Smooth muscle cell (in vitro differentiated cells): ENCODE data around the gene PLD1. TPM values are rescaled to one million over a fixed set of nuclear protein-coding genes. Genes with fewer than 3 reads are reported as not detected.

Source experiments
- DNase-seq: peaks from one replicate; lab custom pipeline; 2025; ENCODE audit not compliant: unreplicated experiment; lab: John Stamatoyannopoulos, UW
- H2AFZ ChIP-seq: fragments of 200-600 bp; sonication (generic); 2 replicates; pipeline ENCODE4 v1.6.0; 2016; ENCODE audit warnings: antibody characterized with exemption, low read depth, mild to moderate bottlenecking
- H3F3A ChIP-seq: fragments of 200-600 bp; sonication (generic); 2 replicates; pipeline ENCODE4 v1.6.0; 2017; ENCODE audit warnings: antibody characterized with exemption, low read depth
- H3K27ac ChIP-seq: fragments of 200-600 bp; sonication (generic); 2 replicates; pipeline ENCODE4 v1.5.1; 2016; ENCODE audit warnings: low read depth, mild to moderate bottlenecking
- H3K27me3 ChIP-seq: fragments of 200-600 bp; sonication (generic); 2 replicates; pipeline ENCODE4 v1.6.1; 2016; ENCODE audit warnings: low read depth, mild to moderate bottlenecking
- H3K36me3 ChIP-seq: fragments of 200-600 bp; sonication (generic); 2 replicates; pipeline ENCODE4 v1.5.1; 2016; ENCODE audit warnings: low read depth
- H3K4me1 ChIP-seq: fragments of 200-600 bp; sonication (generic); 2 replicates; pipeline ENCODE4 v1.5.1; 2016; ENCODE audit warnings: low read depth
- H3K4me2 ChIP-seq: fragments of 200-600 bp; sonication (generic); 2 replicates; pipeline ENCODE4 v1.6.0; 2016; ENCODE audit warnings: mild to moderate bottlenecking
- H3K4me3 ChIP-seq: fragments of 200-600 bp; sonication (generic); 2 replicates; pipeline ENCODE4 v1.5.1; 2016; ENCODE audit warnings: mild to moderate bottlenecking
- H3K79me2 ChIP-seq: fragments of 200-600 bp; sonication (generic); 2 replicates; pipeline ENCODE4 v1.6.0; 2016; ENCODE audit warnings: low read depth, mild to moderate bottlenecking
- H3K9ac ChIP-seq: fragments of 200-600 bp; sonication (generic); 2 replicates; pipeline ENCODE4 v1.6.0; 2016; ENCODE audit warnings: low read depth
- H3K9me3 ChIP-seq: fragments of 200-600 bp; sonication (generic); replicated peaks from 2 replicates; pipeline ENCODE4 v1.5.1; 2016; ENCODE audit warnings: low read depth
- H4K20me1 ChIP-seq: fragments of 200-600 bp; sonication (generic); 2 replicates; pipeline ENCODE4 v1.6.0; 2016; ENCODE audit warnings: low read depth
- CTCF ChIP-seq: fragments of 200-600 bp; sonication (generic); IDR thresholded peaks from 2 replicates; pipeline ENCODE4 v1.5.1; 2017; ENCODE audit warnings: borderline replicate concordance, mild to moderate bottlenecking, antibody characterized with exemption; ENCODE audit not compliant: insufficient read depth, poor library complexity, severe bottlenecking
- WGBS: methylation state at CpG from one replicate; pipeline ENCODE4 v1.1.7; 2016; ENCODE audit warnings: low lambda C conversion rate; 5-methylcytosine and 5-hydroxymethylcytosine counted together
- polyA plus RNA-seq: library from polyadenylated mRNA; unstranded; fragments of >200 nt; fragmentation: Nextera tagmentation; extraction: Ambion mirVana; gene quantifications from 2 replicates; pipeline ENCODE4 v1.2.1, GENCODE V29; 2016
- total RNA-seq: library from RNA; depleted of rRNA; stranded (reverse); fragments of >200 nt; gene quantifications from 2 replicates; pipeline ENCODE4 v1.2.3, GENCODE V29; 2014

Gene PLD1
- total and polyA plus RNA-seq, 2 experiments from 2014 or later, result 15.2 to 36.1 TPM

GRCh38 chr3:171727288-171727687 lies 83.0 kb downstream of the PLD1 start:
- H3K4me3 ChIP-seq, result no peak overlapping the region
- no peak for TF ChIP-seq CTCF
- no peak overlapping the region for H3K4me2 ChIP-seq
- no peak overlapping the region for H3K27ac ChIP-seq
- peaks cover 4% of the 10 kb centered on the region for H3K4me1 ChIP-seq
- peaks cover 14% of the 10 kb centered on the region for H3K36me3 ChIP-seq
- H2AFZ ChIP-seq, result no peak overlapping the region
- H3K9me3 ChIP-seq, result no peaks in the 10 kb centered on the region
- H4K20me1 ChIP-seq, result no peaks in the 10 kb centered on the region
- no peak overlapping the region for H3K9ac ChIP-seq
- 71% methylated on average over 3 of the region's 3 CpGs for WGBS
- H3K79me2 ChIP-seq, result peaks cover 3% of the 10 kb centered on the region
- no peaks in the 10 kb centered on the region for H3K27me3 ChIP-seq
- H3F3A ChIP-seq, result no peaks in the 10 kb centered on the region
- no peak for DNase-seq

GRCh38 chr3:171718493-171719185 lies 91.6 kb downstream of the PLD1 start:
- Histone ChIP-seq H3K27me3 (no peaks in the 10 kb centered on the region), H3K4me3 (no peak overlapping the region)
- no peak for DNase-seq

GRCh38 chr3:171715155-171715554 lies 95.1 kb downstream of the PLD1 start:
- Histone ChIP-seq H2AFZ (no peak overlapping the region), H3K4me3 (no peak overlapping the region)
- 95% methylated on average over 2 of the region's 2 CpGs for whole genome bisulfite sequencing

More at GRCh38 chr3:171718493-171719185, 91.6 kb downstream of the PLD1 start:
- peaks cover 15% of the 10 kb centered on the region for H3K36me3 ChIP-seq
- no peaks in the 10 kb centered on the region for H3K79me2 ChIP-seq
- no peaks in the 10 kb centered on the region for H4K20me1 ChIP-seq
- no peak overlapping the region for H3K4me2 ChIP-seq
- no peak for TF ChIP-seq CTCF
- no peak overlapping the region for H3K27ac ChIP-seq
- H3F3A ChIP-seq, result no peaks in the 10 kb centered on the region
- H3K9me3 ChIP-seq, result no peaks in the 10 kb centered on the region
- H3K4me1 ChIP-seq, result no peaks in the 10 kb centered on the region
- no peak overlapping the region for H3K9ac ChIP-seq
- H2AFZ ChIP-seq, result no peak overlapping the region
- WGBS, result 81% methylated on average over 4 of the region's 4 CpGs

More at GRCh38 chr3:171715155-171715554, 95.1 kb downstream of the PLD1 start:
- TF ChIP-seq CTCF, result no peak
- Histone ChIP-seq H3K27me3 (no peaks in the 10 kb centered on the region), H3F3A (no peaks in the 10 kb centered on the region), H3K36me3 (peaks cover 5% of the 10 kb centered on the region), H4K20me1 (no peaks in the 10 kb centered on the region), H3K4me2 (no peak overlapping the region), H3K27ac (no peak overlapping the region), H3K9me3 (no peaks in the 10 kb centered on the region), H3K4me1 (no peaks in the 10 kb centered on the region), H3K9ac (no peak overlapping the region), H3K79me2 (no peaks in the 10 kb centered on the region)
- no peak for DNase-seq
